ENCODE measurements around the gene H6PD.

H6PD gene

GRCh38 chr1:9224664-9225410 is 9.7 kb upstream of the H6PD start:
- Histone ChIP-seq H3K4me1 (ENCODE audit: control insufficient read depth in 1 of 2, insufficient read depth in 1 of 2, low read depth in 1 of 2, low read length in 1 of 2) (peaks cover 18 to 23% of the 10 kb centered on the region in 2 experiments), H3K36me3 (no peaks in the 10 kb centered on the region), H3K9me3 (no peaks in the 10 kb centered on the region), H3K4me3 (ENCODE audit: low read depth in 1 of 2, low read length in 1 of 2) (no peak overlapping the region), H3K27ac (no peak overlapping the region), H3K27me3 (no peaks in the 10 kb centered on the region)
- no peak for TF ChIP-seq CTCF (IDR thresholded peaks at IDR 0.05)

GRCh38 chr1:9225411-9225785 is 9.2 kb upstream of the H6PD start:
- H3K36me3 ChIP-seq, result no peaks in the 10 kb centered on the region
- no peaks in the 10 kb centered on the region for H3K9me3 ChIP-seq
- H3K27ac ChIP-seq, result no peak overlapping the region
- no peaks in the 10 kb centered on the region for H3K27me3 ChIP-seq
- H3K4me1 ChIP-seq (ENCODE audit: control insufficient read depth in 1 of 2, insufficient read depth in 1 of 2, low read depth in 1 of 2, low read length in 1 of 2), result peaks cover 24 to 28% of the 10 kb centered on the region in 2 experiments
- TF ChIP-seq CTCF (IDR thresholded peaks at IDR 0.05), result no peak
- no peak overlapping the region for H3K4me3 ChIP-seq (ENCODE audit: low read depth in 1 of 2, low read length in 1 of 2)

- Histone ChIP-seq H3K4me1 (ENCODE audit: control insufficient read depth in 1 of 2, insufficient read depth in 1 of 2, low read depth in 1 of 2, low read length in 1 of 2) (peaks cover 48 to 58% of the 10 kb centered on the region in 2 experiments), H3K9me3 (no peaks in the 10 kb centered on the region), H3K27ac (peak overlapping the region; percentile 54), H3K27me3 (no peaks in the 10 kb centered on the region), H3K4me3 (ENCODE audit: low read depth in 1 of 2, low read length in 1 of 2) (no peak overlapping the region), H3K36me3 (no peaks in the 10 kb centered on the region)
- no peak for TF ChIP-seq CTCF (IDR thresholded peaks at IDR 0.05)
Observed at GRCh38 chr1:9228609-9229008, 6.0 kb upstream of the H6PD start.

- Histone ChIP-seq H3K4me3 (ENCODE audit: low read depth in 1 of 2, low read length in 1 of 2) (no peak overlapping the region), H3K9me3 (no peaks in the 10 kb centered on the region), H3K27me3 (no peaks in the 10 kb centered on the region), H3K4me1 (ENCODE audit: control insufficient read depth in 1 of 2, insufficient read depth in 1 of 2, low read depth in 1 of 2, low read length in 1 of 2) (peaks cover 54 to 65% of the 10 kb centered on the region in 2 experiments), H3K27ac (no peak overlapping the region), H3K36me3 (no peaks in the 10 kb centered on the region)
- TF ChIP-seq CTCF (IDR thresholded peaks at IDR 0.05), result no peak
Observed at GRCh38 chr1:9229549-9229948, 5.0 kb upstream of the H6PD start.

GRCh38 chr1:9230869-9231533 is 3.6 kb upstream of the H6PD start:
- Histone ChIP-seq H3K27me3 (no peaks in the 10 kb centered on the region), H3K4me1 (ENCODE audit: control insufficient read depth in 1 of 2, insufficient read depth in 1 of 2, low read depth in 1 of 2, low read length in 1 of 2) (peaks cover 64 to 75% of the 10 kb centered on the region in 2 experiments), H3K36me3 (no peaks in the 10 kb centered on the region), H3K27ac (no peak overlapping the region), H3K4me3 (ENCODE audit: low read depth in 1 of 2, low read length in 1 of 2) (no peak overlapping the region), H3K9me3 (no peaks in the 10 kb centered on the region)
- no peak for TF ChIP-seq CTCF (IDR thresholded peaks at IDR 0.05)
